GM18868 (cell line): ENCODE results near the gene CARD10.
A peak's percentile ranks its signal among the peaks of the same experiment; 100 is the strongest.
"Not testable (repeated sequence)": the region's sequence is repeated elsewhere in the genome, so short reads cannot be mapped to it uniquely, and the experiment has no call there.

Experiments
- ATAC-seq: cut with Tn5 transposase; IDR thresholded peaks from one replicate; pipeline ENCODE4 v1.9.1; 2021; ENCODE audit warnings: mild to moderate bottlenecking, moderate library complexity; ENCODE audit not compliant: unreplicated experiment

CARD10 gene

DNA sequence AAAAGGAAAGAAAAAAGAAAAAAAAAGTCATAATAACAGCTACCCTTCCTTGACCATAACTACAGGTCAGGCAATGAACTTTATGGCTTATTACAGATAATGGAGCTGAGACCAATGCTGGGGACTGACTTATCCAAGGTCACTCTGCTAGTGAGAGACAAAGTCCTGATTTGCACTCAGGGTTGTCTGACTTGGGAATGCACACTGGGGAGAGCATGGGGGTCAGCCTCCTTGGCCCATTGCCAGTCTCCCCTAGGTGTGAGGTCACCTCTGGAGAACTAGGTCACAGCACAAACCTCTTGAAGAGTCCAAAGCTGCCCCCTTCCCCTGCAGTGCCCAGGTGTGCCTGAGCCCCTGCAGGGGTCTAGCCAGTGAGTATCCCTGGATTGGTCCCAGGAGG, 35.8 kb upstream of the CARD10 start:
- no peak for ATAC-seq

DNA sequence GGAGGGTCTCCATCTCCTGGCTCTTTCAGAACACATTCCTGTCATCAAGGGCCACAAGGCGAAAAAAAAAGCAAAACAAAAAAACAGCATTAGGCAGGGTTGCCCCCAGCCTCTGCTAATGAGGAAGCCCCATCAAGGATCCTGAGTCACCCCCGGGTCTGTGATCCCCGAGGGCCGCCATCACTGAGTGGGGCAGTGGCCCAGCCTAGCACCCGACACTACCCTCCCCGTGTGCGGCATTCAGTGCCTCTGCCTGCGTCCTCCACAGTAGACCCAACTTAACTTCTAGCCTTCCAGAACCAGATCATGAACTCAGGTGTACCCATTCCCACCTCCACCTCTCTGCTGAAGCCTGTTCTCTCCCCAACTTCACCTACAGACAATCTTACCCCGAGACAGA, 34.5 kb upstream of the CARD10 start:
- ATAC-seq = no peak

DNA sequence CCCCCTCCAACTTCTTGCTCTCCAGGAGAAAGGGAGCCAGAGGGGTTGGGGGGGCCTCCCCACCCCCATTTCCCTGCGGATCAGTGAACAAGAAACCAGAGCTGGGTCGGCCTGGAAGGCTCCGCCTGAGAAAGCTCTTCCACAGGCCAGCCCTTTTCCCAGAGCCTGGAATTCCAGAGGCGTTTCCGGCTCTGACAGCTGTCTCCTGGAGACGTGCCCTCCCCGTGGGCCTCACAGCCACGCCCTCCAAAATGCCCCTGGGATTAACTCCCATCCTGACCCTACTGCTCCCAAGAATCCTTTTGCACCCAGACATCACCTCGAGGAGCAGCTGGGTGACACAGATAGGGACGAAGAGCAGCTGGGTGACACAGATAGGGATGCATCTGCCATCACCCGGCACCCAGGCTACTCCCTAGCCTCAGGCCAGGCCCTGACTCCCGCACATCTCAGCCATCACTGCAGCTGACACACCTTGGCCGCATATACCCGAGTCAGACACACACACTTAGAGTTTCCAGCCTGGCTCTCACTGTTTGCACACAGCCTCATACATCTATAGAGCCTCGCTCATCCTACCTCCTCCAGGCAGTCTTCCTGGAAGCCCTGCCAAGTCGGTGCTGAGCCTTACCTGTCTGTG, 33.4 kb upstream of the CARD10 start:
- no peak for ATAC-seq

DNA sequence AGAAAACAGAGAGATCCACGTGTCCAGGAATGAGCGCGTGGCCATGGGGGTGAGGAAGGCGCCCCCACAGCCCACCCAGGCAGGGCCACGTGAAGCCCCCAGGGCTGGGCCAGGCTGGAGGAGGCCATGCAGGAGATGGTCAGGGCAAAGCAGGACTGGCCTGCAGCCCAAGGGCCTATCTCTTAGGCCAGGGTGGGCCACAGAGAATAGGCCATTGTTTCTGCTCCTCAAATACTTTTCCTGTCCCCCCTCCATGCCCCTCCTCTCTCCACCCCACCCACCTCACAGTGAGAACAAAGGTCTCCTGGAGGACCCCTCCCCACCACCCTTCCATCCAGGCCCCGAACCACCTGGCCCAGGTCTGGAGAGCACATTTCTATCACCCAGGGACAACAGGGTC, 32.8 kb upstream of the CARD10 start:
- ATAC-seq = no peak

DNA sequence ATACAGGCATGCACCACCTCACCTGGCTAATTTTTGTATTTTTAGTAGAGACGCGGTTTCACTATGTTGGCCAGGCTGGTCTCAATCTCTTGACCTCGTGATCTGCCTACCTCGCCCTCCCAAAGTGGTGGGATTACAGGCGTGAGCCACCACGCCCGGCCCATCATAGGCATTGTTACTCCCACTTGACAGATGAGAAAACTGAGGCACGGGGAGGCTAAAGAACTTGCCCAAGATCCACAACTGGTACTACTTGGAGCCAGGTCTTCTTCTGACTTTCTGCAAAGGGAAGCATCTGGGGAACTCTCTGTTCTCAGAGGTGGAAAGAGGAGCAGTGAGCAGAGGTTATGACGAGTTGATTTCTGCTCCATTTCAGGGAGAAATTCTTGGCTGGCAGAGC, 31.7 kb upstream of the CARD10 start:
- ATAC-seq = not testable (repeated sequence)

DNA sequence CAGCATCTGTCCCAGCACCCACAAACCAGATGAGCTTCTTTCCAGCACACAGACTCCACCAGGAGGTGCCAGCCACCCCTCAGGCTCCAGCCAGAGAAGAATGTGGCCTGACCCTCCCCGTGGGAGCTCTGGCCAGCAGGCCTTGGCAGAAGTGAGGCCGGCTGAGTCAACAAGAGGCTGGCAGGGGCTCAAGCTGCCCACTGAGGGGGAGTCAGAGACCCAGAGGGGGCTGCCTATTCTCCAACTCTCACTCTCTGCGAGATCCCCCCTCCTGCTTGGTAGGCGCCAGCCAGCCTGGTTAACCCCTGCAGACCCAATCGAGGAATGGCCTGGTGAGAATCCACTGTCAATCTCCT, 30.5 kb upstream of the CARD10 start:
- ATAC-seq = no peak

DNA sequence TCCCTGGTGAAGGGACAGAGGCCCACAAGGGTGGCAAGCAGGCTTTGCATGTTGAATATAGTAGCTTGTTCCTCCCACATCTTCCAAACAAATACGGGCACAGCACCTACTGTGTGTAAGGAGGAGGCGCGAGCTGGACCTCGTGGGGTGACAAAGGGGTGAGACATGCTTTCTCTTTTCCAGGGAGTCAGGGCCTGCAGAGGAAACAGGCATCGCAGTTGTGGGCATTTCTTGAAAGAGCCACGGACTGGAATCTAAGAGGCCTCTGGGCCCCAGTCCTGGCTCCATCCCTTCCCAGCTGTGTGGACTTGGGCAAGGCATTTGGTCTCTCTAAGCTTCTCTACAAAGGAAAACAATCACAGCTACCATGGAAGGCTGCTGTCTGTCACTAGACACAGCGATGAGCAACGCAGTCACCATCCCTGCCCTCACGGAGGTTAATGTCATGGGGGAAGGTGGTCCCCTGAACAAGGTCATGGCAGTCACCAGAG, 28.1 kb upstream of the CARD10 start:
- ATAC-seq = no peak

DNA sequence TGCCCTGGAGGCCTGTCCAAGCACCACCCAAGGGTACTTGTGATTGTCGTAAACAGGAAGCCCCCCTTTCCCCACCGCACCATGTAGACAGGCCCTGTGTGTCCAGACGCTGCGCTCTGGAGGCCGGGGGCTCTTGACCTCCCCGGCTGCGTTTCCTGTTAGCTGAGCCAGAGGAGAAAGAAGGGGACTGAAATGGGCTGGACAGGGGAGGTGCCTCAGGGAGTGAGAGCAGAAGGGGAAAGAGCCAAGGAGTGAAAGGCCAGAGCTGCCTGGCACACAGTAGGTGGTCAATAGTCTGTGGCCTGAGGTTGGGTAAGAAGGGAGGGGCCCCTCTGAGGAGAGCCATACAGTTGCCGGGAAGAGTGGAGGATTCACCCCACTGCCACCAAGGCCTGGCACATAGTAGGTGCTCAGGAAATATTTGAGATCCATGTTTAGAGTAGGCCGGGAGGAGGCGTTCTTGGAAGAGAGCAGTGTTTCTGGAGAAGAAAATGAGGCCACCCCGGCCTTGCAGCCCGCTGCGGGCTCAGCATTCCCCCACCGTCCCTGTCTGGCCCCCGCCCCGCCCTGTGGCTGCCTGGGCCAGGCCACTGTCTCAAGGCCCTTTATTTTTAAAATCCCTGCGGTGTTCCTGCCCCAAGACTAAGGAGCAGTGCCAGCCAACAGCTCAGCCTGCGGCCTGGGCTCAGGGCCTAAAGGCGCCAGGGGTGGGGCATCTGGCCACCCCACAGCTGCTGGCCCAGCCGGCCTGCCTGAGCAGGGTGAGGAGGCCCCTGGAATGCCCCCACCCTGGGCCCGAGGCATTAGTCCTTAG, 27.4 kb upstream of the CARD10 start:
- ATAC-seq = no peak

DNA sequence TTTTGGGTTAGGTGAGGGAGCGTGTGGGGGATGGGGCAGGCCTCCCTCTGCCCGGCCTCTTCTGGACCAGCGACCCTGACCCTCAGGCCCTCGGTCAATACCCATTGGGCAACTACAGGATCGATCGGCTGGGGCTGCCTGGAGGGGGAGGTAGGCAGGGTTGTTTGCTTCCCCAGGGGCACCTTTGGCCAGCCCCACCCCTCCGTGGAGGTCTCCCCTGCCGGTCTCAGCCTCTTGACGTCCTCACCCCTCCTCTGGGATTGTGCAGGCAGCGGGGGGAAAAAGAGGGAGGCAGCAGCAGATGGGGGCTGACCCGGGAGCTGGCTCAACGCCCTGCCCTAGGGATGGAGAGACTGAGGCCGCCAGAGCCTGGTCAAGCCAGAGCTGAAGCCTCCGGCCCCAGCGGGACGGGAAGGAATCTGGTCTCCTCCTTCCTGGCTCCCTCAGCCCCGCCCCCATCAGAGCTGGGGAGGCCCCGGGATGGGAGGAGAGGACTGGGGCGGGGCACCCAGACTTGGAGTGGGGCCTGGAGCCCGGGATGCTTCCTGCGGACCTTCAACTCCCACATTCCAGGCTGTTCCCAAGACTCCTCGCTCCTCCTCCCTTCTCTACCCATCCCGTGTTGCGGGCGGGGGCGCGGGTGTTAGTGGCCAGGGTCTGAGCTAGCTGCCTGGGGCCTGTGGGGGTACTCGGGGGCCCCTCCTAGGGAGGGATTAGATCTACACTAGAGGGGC, 26.7 kb upstream of the CARD10 start:
- ATAC-seq = no peak

DNA sequence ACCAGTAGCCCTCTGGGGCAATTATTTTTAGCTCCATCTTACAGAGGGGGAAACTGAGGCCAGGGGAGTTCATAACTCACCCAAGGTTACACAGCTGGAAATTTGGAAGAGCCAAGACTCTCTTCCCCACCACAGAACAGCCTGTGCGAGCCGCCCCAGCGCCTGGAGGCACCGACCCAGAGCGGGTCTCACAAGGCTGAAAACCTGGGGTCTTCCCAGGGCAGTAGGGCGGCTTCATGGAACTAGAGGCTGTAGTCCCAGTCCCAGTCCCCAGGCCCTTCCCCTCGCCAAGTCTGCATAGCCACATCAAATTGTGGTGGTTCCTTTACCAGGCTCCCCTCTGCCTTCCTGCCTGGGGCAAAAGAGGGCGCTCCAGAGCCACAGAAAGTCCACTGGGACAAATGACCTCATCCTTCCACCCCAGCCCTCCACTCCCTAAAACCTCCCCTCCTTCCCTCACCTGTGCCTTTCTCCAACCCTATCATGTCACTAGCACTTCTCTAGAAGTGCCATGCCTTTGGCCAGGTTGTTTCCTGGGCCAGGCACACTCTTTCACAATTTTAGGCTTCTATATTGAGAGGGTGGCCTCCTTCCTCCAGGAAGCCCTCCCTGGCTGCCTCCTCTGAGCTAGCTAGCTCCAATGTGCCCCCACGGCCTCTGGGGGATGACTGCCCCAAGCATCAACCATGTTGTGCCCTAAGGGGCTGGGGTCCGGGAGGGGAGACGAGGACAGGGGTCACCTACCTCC, 25.9 kb upstream of the CARD10 start:
- ATAC-seq = no peak

DNA sequence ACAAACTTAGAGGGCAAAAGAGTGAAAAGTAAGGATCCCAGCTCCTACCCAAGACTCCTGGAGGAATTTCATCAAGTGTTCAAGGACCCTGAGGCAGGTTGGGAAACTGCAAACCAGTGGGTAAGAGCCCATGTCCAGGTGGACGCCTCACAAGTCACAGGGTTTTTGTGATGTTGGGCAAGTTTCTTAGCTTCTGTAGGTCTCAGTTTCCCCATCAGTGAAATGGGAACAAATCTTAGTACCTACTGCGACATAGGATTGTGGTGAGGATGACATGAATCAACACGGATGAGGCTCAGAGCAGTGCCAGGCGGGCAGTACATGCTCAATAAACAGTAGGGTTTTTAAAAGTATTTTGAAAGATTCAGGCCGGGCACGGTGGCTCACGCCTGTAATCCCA, 23.7 kb upstream of the CARD10 start:
- no peak for ATAC-seq

DNA sequence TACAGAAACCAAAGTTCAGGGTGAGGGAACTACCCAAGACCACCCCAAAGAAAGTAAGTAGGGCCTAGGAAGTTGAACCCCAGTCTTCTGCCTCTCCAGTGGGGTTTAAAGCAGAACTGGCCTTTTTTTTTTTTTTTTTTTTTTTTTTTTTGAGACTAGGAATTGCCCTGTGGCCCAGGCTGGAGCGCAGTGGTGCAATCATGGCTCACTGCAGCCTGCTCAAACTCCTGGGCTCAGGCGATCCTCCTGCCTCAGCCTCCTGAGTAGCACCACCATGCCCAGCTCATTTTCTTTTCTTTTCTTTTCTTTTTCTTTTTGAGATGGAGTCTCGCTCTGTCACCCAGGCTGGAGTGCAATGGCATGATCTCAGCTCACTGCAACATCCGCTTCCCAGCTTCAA, 23.2 kb upstream of the CARD10 start:
- ATAC-seq = not testable (repeated sequence)

DNA sequence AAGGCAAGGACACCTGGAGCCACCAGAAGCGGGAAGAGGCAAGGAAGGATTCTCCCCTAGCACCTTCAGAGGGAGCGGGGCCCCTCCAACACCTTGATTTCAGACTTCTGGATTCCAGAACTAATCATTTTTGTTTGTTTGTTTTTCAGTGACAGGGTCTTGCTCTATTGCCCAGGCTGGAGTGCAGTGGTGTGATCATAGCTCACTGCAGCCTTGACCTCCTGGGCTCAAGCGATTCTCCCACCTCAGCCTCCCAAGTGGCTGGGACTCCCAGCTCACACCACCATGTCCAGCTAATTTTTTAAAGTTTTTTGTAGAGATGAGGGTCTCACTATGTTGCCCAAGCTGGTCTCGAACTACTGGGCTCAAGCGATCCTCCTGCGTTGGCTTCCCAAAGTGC, 20.6 kb upstream of the CARD10 start:
- not testable (repeated sequence) for ATAC-seq

DNA sequence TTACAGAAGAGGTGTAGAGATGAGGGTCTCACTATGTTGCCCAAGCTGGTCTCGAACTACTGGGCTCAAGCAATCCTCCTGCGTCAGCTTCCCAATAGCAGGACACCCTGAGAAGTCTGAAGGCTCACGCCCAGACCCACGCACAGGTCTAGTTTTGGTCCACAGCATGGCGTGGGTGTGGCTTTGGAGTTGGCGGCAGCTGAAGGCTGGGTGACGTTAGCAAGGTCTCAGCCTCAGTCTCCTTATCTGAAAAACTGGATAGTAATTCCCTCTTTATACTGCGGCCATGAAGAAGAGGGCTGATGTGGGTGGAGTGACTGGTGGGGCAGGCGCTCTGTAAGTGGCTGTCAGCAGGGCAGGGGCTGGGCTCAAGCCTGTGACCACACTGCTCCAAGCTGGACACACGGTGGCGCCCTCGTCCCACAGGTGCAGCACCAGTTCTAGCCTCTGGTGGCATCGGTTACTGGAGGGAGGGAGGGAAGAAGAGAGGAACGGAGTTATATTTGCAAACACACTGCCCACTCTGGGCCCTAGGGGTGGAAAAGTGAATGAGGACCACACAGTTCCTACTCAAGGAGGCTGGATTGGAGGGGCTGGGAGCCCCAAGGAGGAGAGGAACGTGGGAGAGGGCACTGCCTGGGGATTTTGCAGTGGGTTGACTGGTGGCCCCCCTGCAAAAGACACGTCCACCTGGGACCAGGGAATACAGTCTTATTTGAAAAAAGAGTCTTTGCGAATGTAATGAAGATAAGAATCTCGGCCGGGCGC, 19.6 kb upstream of the CARD10 start:
- peak; percentile 76 for ATAC-seq

DNA sequence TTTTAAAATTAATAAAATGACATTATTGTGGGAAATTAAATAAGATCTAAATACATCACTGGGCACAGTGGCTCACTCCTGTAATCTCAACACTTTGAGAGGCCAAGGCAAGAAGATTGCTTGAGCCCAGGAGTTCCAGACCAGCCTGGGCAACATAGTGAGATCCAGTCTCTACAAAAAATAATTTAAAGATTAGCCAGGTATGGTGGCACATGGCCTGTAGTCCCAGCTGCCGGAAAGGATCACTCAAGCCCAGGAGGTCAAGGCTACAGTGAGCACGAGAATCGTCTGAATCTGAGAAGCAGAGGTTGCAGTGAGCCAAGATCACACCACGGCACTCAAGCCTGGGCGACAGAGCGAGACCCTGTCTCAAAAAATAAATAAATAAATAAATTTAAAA, 15.9 kb upstream of the CARD10 start:
- ATAC-seq = no peak

DNA sequence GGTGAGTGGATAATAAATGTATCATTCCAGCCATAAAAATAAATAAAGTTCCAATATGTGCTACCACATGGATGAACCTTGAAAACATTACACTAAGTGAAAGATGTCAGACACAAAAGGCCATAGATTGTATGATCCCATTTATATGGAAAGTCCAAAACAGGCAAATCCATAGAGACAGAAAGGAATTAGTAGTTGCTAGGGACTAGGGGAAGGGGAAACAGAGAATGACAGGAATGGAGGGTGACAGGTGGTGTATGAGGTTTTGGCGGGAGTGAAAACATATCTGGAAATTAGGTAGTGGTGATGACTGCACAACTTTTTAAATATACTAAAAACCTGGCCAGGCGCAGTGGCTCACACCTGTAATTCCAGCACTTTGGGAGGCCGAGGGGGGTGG, 15.2 kb upstream of the CARD10 start:
- no peak for ATAC-seq

DNA sequence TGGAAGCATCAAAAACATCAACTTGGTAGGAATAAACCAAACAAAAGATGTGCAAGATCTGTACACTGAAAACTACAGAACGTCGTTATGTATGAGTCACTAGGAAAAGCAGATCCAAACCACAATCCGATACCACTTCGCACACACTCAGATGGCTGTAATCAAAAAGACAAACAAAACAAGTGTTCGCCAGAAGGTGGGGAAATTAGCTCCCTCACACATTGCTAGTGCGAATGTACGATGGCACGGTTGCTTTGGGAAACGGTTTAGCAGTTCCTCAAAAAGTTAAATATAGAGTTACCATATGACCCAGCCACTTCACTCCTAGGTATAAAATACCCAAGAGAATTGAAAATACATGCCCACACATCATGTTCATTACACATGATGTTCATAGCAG, 14.8 kb upstream of the CARD10 start:
- no peak for ATAC-seq

DNA sequence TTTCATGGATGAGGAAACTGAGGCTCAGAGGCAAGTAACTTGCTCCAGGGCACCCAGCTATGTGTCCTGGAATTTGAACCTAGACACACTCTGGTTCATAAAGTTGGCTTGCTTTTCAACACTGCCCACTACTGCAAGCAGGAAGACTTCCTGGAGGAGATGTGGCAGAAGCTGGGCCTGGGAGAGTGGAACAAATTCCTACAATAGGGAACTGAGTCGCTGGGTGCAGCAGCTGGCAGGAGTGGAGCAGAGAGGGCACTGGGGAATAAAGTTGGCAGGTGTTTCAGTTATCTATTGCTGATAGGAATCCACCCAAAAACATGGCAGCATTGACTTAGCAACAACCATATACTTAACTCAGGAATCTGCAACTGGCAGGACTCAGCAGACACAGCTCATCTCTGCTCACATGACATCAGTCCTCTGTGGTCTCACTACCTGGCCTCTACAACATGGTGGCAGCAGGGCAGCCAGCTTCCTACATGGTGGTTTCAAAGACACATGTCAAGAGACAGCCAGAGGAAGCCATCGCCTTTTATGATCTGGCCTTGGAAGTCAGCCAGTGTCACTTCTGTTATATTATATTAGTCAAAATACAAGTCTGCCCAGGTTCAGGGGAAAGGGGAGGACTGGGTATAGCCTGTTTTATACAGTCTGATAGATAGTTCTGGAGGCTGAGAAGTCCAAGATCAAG, 10.6 kb upstream of the CARD10 start:
- no peak for ATAC-seq

DNA sequence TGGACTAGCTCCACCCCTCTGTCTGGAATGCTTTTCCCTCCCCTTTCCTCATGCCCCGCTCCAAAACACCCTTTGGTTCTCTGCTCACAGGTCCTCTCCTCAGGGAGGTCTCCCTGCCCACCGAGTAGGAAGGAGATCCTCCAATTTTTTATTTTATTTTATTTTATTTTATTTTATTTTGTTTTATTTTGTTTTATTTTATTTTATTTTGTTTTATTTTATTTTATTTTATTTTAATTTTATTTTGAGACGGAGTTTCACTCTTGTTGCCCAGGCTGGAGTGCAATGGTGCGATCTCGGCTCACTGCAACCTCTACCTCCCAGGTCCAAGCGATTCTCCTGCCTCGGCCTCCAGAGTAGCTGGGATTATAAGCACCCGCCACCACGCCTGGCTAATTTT, 8.7 kb upstream of the CARD10 start:
- not testable (repeated sequence) for ATAC-seq
